ENCODE results near the gene TMEM123.

GRCh38 chr11:102478673-102479299 is 26.2 kb upstream of the TMEM123 start:
- TF ChIP-seq CTCF (IDR thresholded peaks at IDR 0.05; ENCODE audit: borderline replicate concordance, extremely low read depth, low read length, poor library complexity, severe bottlenecking) (no peak), EZH2 (IDR thresholded peaks at IDR 0.05; ENCODE audit: borderline replicate concordance, low read depth, low read length, severe bottlenecking) (no peak)

Data from DND-41 (cell line).